G401.6 (cell line): Measurements from ENCODE around the gene UGGT1.
A peak's percentile ranks its signal among the peaks of the same experiment; 100 is the strongest.

ENCODE experiments used
- FAIRE-seq: peaks from 2 replicates; lab custom pipeline; 2012; peaks lifted over from hg19 to GRCh38; lab: Jason Lieb, UNC

Gene UGGT1, protein sequence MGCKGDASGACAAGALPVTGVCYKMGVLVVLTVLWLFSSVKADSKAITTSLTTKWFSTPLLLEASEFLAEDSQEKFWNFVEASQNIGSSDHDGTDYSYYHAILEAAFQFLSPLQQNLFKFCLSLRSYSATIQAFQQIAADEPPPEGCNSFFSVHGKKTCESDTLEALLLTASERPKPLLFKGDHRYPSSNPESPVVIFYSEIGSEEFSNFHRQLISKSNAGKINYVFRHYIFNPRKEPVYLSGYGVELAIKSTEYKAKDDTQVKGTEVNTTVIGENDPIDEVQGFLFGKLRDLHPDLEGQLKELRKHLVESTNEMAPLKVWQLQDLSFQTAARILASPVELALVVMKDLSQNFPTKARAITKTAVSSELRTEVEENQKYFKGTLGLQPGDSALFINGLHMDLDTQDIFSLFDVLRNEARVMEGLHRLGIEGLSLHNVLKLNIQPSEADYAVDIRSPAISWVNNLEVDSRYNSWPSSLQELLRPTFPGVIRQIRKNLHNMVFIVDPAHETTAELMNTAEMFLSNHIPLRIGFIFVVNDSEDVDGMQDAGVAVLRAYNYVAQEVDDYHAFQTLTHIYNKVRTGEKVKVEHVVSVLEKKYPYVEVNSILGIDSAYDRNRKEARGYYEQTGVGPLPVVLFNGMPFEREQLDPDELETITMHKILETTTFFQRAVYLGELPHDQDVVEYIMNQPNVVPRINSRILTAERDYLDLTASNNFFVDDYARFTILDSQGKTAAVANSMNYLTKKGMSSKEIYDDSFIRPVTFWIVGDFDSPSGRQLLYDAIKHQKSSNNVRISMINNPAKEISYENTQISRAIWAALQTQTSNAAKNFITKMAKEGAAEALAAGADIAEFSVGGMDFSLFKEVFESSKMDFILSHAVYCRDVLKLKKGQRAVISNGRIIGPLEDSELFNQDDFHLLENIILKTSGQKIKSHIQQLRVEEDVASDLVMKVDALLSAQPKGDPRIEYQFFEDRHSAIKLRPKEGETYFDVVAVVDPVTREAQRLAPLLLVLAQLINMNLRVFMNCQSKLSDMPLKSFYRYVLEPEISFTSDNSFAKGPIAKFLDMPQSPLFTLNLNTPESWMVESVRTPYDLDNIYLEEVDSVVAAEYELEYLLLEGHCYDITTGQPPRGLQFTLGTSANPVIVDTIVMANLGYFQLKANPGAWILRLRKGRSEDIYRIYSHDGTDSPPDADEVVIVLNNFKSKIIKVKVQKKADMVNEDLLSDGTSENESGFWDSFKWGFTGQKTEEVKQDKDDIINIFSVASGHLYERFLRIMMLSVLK (N-terminal part only)

DNA sequence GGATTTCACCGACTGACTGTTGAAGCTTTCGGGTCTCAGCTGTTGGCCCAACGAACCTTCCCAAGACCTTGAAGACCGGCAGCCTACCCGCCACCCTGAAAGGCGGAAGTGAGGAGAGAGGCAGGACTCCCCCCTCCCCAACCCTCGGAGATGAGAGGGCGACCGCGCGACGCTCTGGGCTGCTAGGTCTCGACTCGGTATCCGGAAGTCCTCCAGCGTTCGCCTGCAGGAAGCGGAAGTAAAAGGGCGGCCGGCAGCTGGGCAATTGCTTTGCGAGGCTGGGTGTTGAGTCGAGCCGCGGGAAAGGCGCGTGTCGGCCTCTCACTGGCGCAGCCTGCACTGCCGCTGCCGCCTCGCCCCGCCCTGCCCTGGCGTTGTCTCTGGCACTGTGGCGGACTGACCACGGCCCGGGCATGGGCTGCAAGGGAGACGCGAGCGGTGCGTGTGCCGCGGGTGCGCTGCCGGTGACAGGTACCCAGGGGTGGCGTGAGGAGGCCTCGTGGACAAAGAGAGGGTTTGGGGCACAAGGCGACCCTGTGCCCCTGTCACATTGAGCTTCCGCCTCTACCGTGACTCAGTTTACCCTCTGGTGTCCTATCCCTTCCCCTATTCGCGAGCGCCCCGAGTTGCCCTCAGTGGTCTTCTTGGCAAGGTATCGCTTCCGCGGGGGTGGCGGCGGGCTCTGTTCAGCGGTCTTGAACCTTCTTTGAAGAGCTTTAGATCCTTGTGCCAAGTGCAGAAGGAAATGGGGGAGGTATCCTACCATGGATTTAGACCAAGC, at the start of gene UGGT1:
TSS of gene UGGT1 (plus strand) at position 256 of the 781 bp plus-strand sequence. CDS start at position 414, 158 bp downstream.
- FAIRE-seq, result peak; percentile 95

DNA sequence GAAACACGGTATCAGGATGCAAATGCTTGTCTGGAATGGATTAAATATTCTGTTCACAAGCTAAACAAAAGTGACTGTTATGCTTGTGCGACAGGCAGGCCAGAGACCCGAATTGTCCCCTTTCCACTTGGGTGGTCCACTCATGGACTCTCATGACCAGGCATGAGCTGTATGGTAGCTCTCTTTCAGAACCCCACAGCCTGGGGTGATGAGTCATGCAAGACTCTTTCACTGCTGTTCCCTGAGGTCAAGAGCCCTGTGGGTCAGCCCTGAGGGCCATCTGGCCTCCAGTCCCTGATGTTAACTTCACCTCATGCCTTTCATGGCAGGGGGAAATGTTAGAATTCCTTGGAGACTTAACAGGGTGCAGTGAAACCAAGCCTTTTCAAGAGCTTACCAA, 49.4 kb upstream of the UGGT1 start:
- FAIRE-seq, result no peak

DNA sequence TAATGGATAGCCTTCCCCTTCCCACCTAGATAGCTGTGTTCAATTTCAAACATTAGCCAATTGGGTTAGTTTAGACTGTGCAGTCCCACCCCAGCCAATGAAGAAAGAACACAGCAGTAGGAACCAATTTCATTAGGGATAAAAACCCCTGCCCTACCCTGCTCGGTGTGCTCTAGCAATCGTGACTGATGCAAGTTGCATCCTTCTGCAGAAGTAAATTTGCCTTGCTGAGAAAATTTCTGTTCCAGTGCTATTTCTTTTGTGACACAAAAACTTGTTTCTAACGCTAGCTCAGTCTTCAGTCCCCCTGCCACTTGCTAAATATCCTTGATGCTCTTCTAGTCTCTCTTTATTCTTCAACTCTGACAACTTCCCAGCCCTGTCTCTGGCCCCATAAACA, 48.0 kb upstream of the UGGT1 start:
- no peak for FAIRE-seq

DNA sequence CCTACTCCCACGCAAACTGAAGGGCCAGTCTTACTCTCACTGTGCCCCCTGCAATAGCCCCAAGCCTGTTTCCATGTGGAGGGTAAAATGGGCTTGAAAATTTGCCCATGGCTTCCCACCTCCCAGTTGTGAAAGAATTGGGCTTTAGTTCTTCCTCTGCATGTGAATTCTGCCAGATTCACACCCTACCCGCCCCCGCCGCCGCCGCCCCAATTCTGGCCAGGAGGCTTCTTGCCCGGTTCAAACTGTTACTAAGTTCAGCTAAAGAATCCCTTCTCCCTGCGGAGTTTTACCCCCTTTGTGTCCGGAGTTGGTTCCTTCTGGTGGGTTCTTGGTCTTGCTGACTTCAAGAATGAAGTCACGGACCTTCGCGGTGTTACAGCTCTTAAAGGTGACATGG, 37.7 kb upstream of the UGGT1 start:
- no peak for FAIRE-seq

DNA sequence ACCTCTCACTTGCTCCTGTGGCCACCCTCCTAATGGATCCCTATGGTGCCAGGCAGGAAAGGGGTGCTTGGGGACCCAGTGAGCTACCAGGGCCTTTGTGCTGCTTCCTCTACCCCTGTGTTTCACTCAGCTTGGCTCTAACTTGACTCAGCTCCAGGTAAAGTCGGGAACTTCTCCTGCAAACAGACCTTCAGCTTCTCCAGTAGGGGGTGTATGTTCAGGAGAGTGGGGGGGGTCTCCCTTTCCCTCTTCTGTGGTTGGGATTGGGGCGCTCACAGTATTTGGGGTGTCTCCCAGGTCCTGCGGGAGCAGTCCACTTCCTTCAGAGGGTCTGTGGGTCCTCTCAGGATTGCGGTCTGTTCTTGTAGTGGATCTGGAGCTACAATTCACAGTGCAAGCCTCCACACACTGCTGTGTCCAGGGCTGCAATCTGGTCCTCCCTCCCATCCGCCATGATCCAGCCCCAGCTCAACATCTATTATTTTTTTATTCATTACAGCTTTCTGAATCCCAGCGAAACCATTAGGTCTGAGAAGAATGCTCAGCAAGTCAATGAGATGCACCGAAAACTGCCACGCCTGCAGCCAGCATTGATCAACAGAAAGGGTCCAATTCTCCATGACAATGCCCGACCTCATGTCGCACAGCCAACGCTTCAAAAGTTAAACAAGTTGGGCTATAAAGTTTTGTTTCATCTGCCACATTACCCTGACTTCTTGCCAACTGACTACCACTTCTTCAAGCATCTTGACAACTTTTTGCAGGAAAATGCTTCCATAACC, 36.7 kb upstream of the UGGT1 start:
- no peak for FAIRE-seq

DNA sequence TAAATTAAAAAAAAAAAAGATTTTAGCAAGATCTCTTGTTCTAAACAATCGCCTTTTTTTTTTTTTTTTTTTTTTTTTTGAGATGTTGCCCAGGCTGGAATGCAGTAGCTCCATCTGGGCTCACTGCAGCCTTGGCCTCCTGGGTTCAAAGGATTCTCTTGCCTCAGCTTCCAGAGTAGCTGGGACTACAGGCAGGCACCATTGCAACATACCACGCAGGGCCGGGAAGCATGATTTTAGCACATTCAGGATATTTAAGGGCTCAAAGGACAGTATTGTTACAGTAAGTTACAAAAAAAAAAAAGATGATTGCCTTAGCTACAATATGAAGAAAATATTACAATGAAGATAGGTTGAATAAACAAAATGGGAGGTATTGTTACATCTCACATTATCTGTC, 33.7 kb upstream of the UGGT1 start:
- no peak for FAIRE-seq

DNA sequence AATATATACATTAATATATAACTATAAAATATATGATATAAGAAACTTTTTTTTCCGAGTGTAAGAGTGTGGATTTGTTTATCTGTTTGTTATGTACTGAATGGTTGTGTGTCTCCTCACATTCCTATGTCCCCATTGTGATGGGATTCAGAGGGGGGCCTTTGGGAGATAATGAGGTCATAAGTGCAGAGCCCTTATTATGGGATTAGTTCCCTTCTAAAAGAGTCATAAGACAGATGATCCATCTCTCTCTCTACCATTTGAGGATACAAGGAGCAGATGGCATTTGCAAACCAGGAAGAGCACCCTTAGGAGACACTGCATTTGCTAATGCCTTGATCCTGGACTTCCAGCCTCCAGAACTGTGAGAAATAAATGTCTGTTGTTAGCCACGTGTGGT, 32.9 kb upstream of the UGGT1 start:
- no peak for FAIRE-seq

DNA sequence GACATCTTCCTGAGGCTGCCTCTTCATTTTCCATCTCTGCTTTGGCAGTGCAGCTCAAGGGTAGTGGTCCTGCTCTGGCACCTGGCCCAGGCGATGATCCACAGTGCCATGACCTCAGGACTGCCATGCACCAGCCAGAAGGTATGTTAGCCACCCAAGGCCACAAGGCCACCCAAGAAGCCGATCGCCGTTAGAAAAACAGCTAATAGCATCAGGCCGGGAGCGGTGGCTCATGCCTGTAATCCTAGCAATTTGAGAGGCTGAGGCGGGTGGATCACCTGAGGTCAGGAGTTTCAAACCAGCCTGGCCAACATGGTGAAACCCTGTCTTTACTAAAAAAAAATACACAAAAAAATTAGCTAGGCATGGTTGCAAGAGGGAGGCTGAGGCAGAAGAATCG, 28.4 kb upstream of the UGGT1 start:
- FAIRE-seq, result no peak

DNA sequence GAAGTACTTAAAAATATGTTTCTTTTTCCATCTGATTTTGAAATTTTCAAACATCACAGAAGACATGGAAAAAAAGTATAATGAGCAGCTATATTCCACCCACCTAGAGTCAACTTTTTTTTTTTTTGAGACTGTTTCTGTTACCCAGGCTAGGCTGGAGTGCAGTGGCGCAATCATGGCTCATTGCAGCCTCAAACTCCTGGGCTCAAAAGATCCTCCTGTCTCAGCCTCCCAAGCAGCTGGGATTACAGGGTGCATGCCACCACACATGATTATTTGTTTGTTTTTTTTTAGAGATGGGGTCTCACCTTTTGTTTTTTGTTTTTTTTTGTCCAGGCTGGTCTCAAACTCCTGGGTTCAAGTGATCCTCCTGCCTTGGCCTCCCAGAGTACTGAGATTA, 26.6 kb upstream of the UGGT1 start:
- no peak for FAIRE-seq

DNA sequence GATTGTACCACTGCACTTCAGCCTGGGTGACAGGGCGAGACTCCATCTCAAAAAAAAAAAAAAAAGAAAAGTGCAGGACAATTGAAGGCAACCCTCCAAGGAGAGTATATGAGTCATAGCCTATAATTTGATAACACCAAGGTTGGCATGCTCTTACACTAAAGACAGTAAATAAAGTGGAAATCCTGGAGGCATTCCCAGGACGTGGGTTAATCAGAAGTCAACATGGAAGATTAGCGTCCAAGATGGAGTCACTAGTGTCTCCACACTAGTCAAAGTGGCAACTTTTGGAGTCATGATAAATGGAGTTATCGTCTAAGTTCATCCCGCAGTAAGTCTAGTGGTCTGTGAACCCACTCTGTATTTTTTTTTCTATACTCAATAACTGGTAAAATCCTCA, 21.2 kb upstream of the UGGT1 start:
- no peak for FAIRE-seq

DNA sequence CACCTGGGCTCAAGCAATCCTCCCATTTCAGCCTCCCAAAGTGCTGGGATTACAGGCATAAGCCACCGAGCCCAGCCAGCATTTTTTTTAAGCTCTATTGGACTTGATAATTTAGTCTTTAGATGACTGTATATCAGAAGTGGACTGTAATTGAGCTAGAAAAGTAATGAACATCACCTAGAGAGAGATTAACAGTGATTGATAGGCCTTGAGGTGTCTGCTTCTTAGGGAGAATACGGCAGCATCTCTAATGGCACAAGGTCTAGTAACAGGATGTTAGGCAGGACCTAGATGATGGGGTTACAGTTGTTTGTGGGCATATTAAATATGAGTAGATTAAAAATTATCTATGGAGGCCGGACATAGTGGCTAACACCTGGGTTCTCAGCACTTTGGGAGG, 17.7 kb upstream of the UGGT1 start:
- no peak for FAIRE-seq

DNA sequence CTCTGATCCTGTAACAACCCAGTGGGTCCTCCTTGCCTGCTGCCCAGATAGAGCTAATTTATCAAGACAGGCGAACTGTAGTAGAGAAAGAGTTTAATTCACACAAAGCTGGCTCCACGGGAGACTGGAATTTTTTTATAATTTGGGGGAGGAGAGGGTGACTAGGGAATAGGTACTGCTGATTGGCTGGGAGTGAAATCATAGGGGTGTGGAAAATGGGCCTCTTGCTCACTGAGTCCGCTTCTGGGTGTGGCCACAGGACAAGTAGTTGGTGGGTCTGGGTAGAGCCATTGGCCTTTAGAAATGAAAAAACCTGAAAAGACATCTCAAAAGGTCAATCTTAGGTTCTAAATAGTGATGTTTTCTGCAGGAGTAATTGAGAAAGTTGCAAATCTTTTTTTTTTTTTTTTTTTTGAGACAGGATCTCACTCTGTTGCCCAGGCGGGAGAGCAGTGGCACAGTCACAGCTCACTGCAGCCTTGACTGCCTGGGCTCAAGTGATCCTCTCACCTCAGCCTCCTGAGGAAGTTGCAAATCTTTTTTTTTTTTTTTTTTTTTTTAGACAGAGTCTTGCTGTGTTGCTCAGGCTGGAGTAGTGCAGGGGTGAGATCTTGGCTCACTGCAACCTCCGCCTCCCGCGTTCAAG, 14.4 kb upstream of the UGGT1 start:
- FAIRE-seq, result no peak

DNA sequence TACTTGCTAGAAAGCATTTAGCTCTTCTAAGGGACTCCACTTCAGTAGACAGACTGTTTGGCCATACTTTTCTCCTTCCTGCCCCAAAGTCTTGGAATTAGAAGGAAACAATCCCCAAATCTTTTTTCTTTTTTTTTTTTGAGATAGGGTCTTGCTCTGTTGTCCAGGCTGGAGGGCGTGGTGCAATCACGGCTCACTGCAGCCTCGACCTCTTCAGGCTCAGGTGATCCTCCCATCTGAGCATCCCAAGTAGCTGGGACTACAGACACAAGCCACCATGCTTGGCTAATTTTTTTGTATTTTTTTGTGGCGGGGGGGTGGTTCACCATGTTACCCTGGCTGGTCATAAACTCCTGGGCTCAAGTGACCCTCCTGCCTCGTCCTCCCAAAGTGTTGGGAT, 6.2 kb upstream of the UGGT1 start:
- no peak for FAIRE-seq

DNA sequence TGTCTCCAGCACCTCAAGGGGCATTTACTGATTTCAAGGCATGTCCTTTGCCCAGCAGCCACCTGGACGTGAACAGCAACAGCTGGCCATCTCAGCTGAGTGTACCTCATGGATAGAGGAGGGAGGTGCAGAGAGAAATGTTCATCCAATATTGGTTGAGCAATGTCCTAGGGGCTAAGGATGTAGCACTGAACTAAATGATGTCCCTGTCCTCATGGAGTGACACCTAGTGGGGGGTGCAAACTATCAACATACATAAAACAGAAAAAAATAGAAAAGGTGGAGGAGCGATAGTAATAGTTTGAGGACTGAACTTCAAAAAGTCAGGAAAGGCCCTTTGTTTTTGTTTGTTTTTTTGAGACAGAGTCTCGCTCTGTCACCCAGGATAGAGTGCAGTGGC, 4.8 kb upstream of the UGGT1 start:
- FAIRE-seq, result no peak

DNA sequence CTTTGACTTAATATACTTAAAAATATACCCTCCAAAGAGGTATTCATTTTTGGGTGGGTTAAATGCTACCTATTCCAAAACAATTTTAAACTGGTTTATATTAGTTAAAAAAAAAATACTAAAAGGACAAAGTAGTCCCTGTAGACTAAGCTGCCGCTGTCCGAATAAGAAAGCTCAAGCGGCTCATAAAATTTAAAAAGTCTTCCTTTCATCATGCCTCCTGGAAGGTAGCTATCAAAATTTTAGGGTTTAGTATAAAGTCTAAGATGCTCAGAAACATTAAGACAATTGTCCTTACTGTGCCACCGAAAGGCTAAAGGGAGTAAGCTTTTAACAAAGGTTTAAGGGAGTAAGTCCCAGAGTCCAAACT, 440 bp upstream of the UGGT1 start:
- no peak for FAIRE-seq

DNA sequence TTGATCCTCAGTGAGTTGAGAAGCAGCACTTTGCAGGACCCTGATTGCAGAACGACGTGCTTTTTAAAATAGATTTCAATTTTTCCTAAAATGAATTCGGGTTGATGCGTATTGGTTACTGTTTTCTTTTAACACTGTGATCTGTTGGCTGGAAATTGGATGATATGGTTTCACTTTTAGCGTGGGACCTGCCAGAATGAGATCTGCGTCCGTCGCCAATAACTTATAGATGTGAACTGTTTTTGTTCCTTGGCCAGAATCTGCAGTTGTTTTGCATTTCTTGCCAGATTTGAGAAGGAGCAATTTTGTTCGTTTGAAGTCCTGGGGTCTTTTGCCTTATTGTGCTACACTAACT, 703 bp downstream of the UGGT1 start:
- no peak for FAIRE-seq

DNA sequence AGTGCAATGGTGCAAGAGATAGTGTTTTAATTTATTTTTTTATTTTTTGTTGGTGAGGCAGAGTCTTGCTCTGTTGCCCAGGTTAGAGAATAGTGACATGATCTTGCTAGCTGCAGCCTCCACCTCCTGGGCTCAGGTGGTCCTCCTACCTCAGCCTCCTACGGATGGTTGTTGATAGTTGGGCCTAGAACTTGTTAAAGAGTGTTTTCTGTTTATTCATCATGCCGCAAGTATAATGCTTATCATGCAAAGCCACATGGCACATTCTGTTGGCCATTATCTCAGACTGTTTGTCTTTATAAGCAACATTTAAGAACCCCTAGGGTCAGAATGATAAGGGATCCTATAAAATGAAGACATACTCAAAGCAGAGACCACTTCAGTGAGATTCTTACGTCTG, 1.7 kb downstream of the UGGT1 start:
- no peak for FAIRE-seq

DNA sequence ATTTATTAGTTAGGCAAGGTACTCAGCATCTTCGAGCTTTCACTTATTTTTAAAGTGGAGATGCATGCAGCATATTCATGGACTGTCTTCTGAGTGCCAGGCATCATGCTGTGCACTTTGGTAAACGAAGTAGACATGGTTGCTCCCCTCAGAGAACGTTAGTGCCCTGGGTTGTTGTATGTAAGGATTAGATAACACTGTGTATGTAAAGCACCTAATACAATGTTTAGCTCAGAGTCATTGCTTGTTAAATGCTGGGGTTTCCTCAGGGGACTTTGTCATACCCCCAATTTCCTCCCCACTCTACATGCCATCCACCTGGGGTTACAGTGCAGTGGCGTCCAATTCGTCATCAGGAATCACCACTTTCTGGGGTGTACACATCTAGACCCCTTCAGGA, 2.8 kb downstream of the UGGT1 start:
- FAIRE-seq, result no peak

DNA sequence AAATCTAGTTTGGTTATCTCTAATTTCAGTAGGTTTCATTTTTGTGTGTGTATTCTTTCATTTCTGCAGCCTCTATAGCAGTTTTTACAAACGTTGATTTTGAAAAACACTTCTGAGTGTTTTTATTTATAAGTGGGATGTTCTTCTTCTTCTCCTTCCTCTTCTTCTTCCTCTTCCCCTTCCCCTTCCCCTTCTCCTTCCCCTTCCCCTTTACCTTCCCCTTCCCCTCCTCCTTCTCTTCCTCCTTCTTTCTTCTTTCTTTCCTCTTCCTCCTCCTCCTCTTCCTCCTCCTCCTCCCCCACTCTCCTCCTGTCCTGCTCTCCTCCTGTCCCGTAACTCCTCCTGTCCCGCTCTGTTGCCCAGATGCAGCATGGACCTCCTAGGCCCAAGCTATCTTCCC, 4.2 kb downstream of the UGGT1 start:
- FAIRE-seq, result no peak

DNA sequence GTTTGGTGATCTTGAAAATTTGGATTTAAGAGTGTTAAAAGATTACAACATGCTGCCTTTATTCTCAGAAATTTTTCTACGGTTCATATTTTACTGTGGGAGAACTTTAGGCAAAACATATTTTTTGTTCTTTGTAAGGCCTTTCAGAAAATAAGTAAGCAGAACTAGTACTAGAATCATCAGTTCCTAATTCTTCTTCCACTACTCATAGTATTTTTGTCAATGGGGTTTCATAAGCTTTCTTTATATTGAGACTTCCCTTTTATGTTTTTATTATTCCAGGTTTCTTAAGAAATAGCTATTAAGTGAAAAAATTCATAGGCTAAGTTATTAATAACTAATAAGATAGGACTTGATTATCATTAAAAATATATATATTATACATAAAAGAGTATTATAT, 12.4 kb downstream of the UGGT1 start:
- peak; percentile 83 for FAIRE-seq

DNA sequence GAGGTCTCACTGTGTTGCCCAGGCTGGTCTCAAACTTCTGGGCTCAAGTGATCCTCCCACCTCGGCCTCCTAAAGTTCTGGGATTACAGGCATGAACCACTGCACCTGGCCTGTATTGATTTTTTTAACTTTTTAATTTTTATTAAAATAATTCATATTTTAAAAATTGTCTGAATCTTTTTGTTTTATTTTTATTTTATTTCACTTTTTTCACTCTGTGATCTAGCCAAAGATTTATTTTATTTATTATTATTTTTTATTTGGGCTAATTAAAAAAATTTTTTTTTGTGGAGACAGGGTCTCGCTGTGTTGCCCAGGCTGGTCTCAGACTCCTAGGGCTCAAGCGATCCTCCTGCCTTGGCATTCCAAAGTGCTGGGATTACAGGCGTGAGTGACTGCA, 14.1 kb downstream of the UGGT1 start:
- FAIRE-seq, result peak; percentile 19
